ENCODE data around the gene SLC35G4. TPM values are rescaled to one million over a fixed set of nuclear protein-coding genes. Genes with fewer than 3 reads are reported as not detected.
"Not testable (repeated sequence)": the region's sequence is repeated elsewhere in the genome, so short reads cannot be mapped to it uniquely, and the experiment has no call there.

Gene SLC35G4
- total RNA-seq: not detected

GRCh38 chr18:11609488-11609887, at the start of gene SLC35G4:
Gene SLC35G4 (plus strand): TSS chr18:11609596. CDS start chr18:11609596, 0 bp downstream.
- H3K27ac Mint-ChIP-seq; H3K9me3 Mint-ChIP-seq (ENCODE audit: insufficient read depth); H3K36me3 Mint-ChIP-seq (ENCODE audit: low read depth); CTCF ChIA-PET; POLR2A ChIA-PET; H3K4me3 Mint-ChIP-seq; DNase-seq; H3K4me1 Mint-ChIP-seq (ENCODE audit: low read depth); ATAC-seq; H3K27me3 Mint-ChIP-seq (ENCODE audit: low read depth): not testable (repeated sequence)

- no peak for DNase-seq
- ChIA-PET CTCF (interaction anchor here (1.1 kb wide), 1 partner anchor 8 kb away, joined by 6 read pairs; no protein-coding TSS in a partner anchor), POLR2A (no interaction called here)
- Mint-ChIP-seq H3K36me3 (ENCODE audit: low read depth) (no peaks in the 10 kb centered on the region), H3K4me3 (no peak overlapping the region), H3K9me3 (ENCODE audit: insufficient read depth) (no peaks in the 10 kb centered on the region), H3K4me1 (ENCODE audit: low read depth) (no peaks in the 10 kb centered on the region), H3K27ac (no peak overlapping the region), H3K27me3 (ENCODE audit: low read depth) (peaks cover 12% of the 10 kb centered on the region)
- ATAC-seq: no peak
Observed at GRCh38 chr18:11561293-11561692, 48.1 kb upstream of the SLC35G4 start.

- Mint-ChIP-seq H3K36me3 (ENCODE audit: low read depth) (no peaks in the 10 kb centered on the region), H3K9me3 (ENCODE audit: insufficient read depth) (no peaks in the 10 kb centered on the region), H3K27me3 (ENCODE audit: low read depth) (peaks cover 19% of the 10 kb centered on the region), H3K27ac (no peak overlapping the region), H3K4me1 (ENCODE audit: low read depth) (peaks cover 2% of the 10 kb centered on the region), H3K4me3 (no peak overlapping the region)
- no peak for DNase-seq
- ATAC-seq: no peak
- ChIA-PET POLR2A (no interaction called here), CTCF (interaction anchor here (1.4 kb wide), 1 partner anchor 12 kb away, joined by 3 read pairs; no protein-coding TSS in a partner anchor)
Observed at GRCh38 chr18:11565716-11566115, 43.7 kb upstream of the SLC35G4 start.

DNA sequence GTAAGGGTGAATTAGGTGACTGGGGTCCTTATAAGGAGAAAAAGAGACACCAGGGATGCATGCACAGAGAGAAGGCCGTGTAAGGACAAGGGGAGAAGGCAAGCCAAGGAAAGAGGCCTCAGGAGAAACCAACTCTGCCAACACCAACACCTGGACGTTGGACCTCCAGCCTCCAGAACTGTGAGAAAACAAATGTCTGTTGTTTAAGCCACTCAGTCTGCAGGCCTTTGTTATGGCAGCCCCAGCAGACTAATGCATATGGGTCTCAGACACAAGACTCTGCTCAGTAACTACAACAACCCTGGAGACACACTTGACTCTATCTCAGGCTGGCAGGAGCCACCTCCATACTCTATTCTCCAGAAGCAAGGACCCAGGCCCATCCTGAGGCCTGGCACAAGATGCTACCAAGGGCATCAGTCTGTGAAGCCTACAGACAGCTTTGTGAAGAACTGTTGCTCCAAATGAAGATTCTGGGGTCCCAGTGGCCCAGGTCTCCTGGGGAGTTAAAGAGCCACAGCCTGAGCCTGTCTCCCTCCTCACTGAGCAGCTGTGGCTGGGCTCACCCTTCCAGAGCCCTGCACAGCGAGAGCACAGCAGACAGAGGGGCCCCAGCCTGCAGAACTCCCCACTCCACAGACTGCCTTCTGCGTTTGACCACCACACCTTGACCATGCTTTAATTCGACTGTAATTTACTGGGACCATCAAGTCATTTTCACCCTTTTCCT, 43.0 kb upstream of the SLC35G4 start:
- CTCF ChIA-PET: no interaction called here
- H3K36me3 Mint-ChIP-seq (ENCODE audit: low read depth): no peaks in the 10 kb centered on the region
- DNase-seq (no peak), ATAC-seq (no peak)
- H3K27ac Mint-ChIP-seq: no peak overlapping the region
- H3K9me3 Mint-ChIP-seq (ENCODE audit: insufficient read depth): no peaks in the 10 kb centered on the region
- H3K4me3 Mint-ChIP-seq: no peak overlapping the region
- peaks cover 19% of the 10 kb centered on the region for H3K27me3 Mint-ChIP-seq (ENCODE audit: low read depth)
- POLR2A ChIA-PET: no interaction called here
- H3K4me1 Mint-ChIP-seq (ENCODE audit: low read depth): peaks cover 2% of the 10 kb centered on the region

- CTCF ChIA-PET: no interaction called here
- H3K36me3 Mint-ChIP-seq (ENCODE audit: low read depth): no peaks in the 10 kb centered on the region
- ATAC-seq (no peak), DNase-seq (no peak)
- H3K27ac Mint-ChIP-seq: no peak overlapping the region
- no peaks in the 10 kb centered on the region for H3K9me3 Mint-ChIP-seq (ENCODE audit: insufficient read depth)
- H3K27me3 Mint-ChIP-seq (ENCODE audit: low read depth): peaks cover 19% of the 10 kb centered on the region
- peaks cover 2% of the 10 kb centered on the region for H3K4me1 Mint-ChIP-seq (ENCODE audit: low read depth)
- no peak overlapping the region for H3K4me3 Mint-ChIP-seq
- POLR2A ChIA-PET: no interaction called here
Observed at GRCh38 chr18:11567396-11567795, 42.0 kb upstream of the SLC35G4 start.

GRCh38 chr18:11570073-11570588, 39.3 kb upstream of the SLC35G4 start:
- H3K4me1 Mint-ChIP-seq (ENCODE audit: low read depth): peaks cover 2% of the 10 kb centered on the region
- H3K27ac Mint-ChIP-seq: no peak overlapping the region
- H3K27me3 Mint-ChIP-seq (ENCODE audit: low read depth): peaks cover 34% of the 10 kb centered on the region
- no peaks in the 10 kb centered on the region for H3K36me3 Mint-ChIP-seq (ENCODE audit: low read depth)
- H3K4me3 Mint-ChIP-seq: no peak overlapping the region
- CTCF ChIA-PET: interaction anchor here (0.6 to 1.5 kb wide), 6 partner anchors 12 to 185 kb away, joined by 3 to 8 read pairs (median 3); no protein-coding TSS in a partner anchor
- ATAC-seq (no peak), DNase-seq (no peak)
- H3K9me3 Mint-ChIP-seq (ENCODE audit: insufficient read depth): no peaks in the 10 kb centered on the region
- POLR2A ChIA-PET: no interaction called here

DNA sequence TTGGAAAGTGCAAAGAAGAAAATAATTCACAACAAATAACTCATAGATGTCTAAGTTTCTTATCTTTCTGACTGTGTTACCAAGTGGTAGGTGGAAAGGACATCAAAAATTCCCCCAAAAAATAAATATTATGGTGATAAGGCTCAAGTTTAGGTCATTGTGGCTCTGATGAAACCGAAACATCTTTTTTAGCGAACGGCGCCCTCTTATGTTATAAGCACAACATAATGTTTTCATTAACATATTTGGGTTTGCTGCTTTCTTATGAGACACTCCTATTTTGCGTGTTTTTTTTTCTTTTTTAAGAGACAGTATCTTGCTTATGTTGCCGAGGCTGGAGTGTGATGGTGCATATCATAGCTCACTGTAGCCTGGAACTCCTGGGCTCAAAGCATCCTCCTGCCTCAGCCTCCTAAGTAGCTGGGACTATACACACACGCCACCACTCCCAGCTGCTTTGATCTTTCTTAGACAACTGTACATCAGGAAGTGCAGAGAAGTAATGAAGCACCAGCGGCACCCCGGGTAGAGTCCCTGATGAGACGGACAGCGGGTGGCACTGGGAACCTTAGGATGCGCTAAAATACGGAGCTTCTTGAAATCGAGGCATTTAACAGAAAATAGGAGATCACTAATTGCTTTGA, 38.5 kb upstream of the SLC35G4 start:
- CTCF ChIA-PET: interaction anchor here (0.7 to 1.5 kb wide), 7 partner anchors 10 to 186 kb away, joined by 3 to 4 read pairs (median 3); no protein-coding TSS in a partner anchor
- H3K27me3 Mint-ChIP-seq (ENCODE audit: low read depth): peaks cover 34% of the 10 kb centered on the region
- H3K27ac Mint-ChIP-seq: no peak overlapping the region
- ATAC-seq (no peak), DNase-seq (no peak)
- POLR2A ChIA-PET: no interaction called here
- H3K9me3 Mint-ChIP-seq (ENCODE audit: insufficient read depth): no peaks in the 10 kb centered on the region
- H3K4me1 Mint-ChIP-seq (ENCODE audit: low read depth): peaks cover 2% of the 10 kb centered on the region
- no peaks in the 10 kb centered on the region for H3K36me3 Mint-ChIP-seq (ENCODE audit: low read depth)
- no peak overlapping the region for H3K4me3 Mint-ChIP-seq

GRCh38 chr18:11572201-11572600, 37.2 kb upstream of the SLC35G4 start:
- Mint-ChIP-seq H3K4me3 (no peak overlapping the region), H3K36me3 (ENCODE audit: low read depth) (no peaks in the 10 kb centered on the region), H3K27me3 (ENCODE audit: low read depth) (peaks cover 35% of the 10 kb centered on the region), H3K9me3 (ENCODE audit: insufficient read depth) (no peaks in the 10 kb centered on the region), H3K4me1 (ENCODE audit: low read depth) (peaks cover 8% of the 10 kb centered on the region), H3K27ac (no peak overlapping the region)
- ChIA-PET CTCF (no interaction called here), POLR2A (no interaction called here)
- ATAC-seq (no peak), DNase-seq (no peak)

DNA sequence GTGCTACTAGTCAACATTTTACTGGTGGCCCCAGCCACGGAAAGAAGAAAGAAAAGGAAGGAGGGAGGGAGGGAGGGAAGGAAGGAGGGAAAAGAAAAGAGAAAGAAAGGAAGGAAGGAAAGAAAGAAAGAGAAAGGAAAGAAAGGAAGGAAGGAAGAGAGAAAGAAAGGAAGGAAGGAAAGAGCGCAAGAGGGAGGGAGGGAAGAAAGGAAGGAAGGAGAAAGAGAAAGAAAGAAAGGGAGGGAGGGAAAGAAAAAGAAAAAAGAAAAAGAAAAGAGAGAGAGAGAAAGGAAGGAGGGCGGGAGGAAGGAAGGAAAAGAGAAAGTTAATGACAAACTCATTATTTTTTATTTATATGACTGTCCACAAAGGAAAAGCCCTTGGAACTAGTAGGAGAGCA, 34.9 kb upstream of the SLC35G4 start:
- Mint-ChIP-seq H3K4me1 (ENCODE audit: low read depth) (peaks cover 24% of the 10 kb centered on the region), H3K9me3 (ENCODE audit: insufficient read depth) (no peaks in the 10 kb centered on the region), H3K36me3 (ENCODE audit: low read depth) (no peaks in the 10 kb centered on the region), H3K27me3 (ENCODE audit: low read depth) (peaks cover 21% of the 10 kb centered on the region), H3K4me3 (no peak overlapping the region), H3K27ac (no peak overlapping the region)
- ChIA-PET POLR2A (no interaction called here), CTCF (no interaction called here)
- ATAC-seq: no peak
- DNase-seq: no peak

DNA sequence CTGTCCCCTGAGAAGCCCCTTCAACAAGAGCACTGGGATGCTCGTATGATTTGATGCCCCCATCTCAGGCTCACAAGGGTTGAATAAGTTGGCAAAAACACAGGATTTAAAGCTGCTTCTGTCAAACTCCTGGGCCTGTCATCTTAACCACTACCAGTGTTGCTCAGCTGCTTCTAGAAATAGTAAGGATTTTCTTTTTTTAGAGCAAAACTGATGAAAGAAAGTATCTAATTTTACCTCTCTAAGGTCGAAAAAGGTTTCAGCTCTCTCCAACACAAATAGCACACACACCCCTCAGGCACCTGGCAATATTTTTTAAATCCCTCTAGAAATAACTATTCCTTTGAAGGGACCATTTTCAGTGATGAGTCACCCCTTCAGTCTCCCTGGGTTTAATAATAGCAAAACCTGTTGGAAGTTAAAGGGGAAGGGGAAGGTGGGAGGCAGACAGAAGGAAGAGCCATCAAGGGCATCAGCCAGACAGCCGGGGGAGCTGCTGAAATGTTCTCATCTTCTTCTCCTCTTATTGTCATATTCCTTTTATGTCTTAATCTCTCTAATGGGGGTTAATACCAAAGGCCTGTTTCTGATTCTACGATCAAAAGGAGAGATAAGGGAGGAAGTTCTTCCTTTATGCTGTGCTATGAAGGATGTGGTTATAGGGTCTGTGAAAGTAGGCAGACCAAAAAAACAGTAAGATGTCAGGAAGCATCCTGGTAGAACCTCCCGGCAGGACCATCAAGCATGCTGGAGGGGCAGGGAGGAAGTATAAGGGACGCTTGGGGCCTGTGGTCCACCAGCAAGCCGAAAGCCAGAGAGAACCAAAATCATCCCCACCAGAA, 31.9 kb upstream of the SLC35G4 start:
- peaks cover 31% of the 10 kb centered on the region for H3K4me1 Mint-ChIP-seq (ENCODE audit: low read depth)
- no peak for DNase-seq
- ATAC-seq: peak; percentile 47
- H3K9me3 Mint-ChIP-seq (ENCODE audit: insufficient read depth): no peaks in the 10 kb centered on the region
- H3K4me3 Mint-ChIP-seq: no peak overlapping the region
- no peaks in the 10 kb centered on the region for H3K36me3 Mint-ChIP-seq (ENCODE audit: low read depth)
- H3K27me3 Mint-ChIP-seq (ENCODE audit: low read depth): peaks cover 23% of the 10 kb centered on the region
- H3K27ac Mint-ChIP-seq: no peak overlapping the region
- ChIA-PET POLR2A (interaction anchor here (0.6 kb wide), 1 partner anchor 61 kb away, joined by 5 read pairs; no protein-coding TSS in a partner anchor), CTCF (no interaction called here)

DNA sequence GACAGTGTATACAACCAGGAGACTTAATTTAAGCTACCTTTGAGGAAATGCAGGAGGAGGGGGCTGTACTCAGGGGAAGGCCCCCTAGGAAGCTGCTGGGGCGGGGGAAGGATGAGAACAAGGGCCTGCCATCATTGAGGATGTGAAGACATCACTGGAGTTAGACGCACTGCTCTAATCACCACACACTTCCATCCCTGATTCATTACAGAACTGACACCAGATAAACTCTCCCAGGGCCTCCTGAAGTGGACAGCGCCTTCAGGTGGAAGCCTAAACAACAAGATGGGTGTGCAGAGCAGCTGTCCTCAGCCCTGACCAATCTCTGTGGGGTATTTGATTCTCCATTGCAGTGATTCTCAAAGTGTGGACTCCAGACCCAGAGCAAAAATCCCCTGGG, 30.6 kb upstream of the SLC35G4 start:
- ChIA-PET CTCF (no interaction called here), POLR2A (no interaction called here)
- Mint-ChIP-seq H3K27me3 (ENCODE audit: low read depth) (peaks cover 19% of the 10 kb centered on the region), H3K36me3 (ENCODE audit: low read depth) (no peaks in the 10 kb centered on the region), H3K9me3 (ENCODE audit: insufficient read depth) (no peaks in the 10 kb centered on the region), H3K4me1 (ENCODE audit: low read depth) (peaks cover 31% of the 10 kb centered on the region), H3K4me3 (no peak overlapping the region), H3K27ac (no peak overlapping the region)
- ATAC-seq (no peak), DNase-seq (no peak)

GRCh38 chr18:11579916-11580315, 29.5 kb upstream of the SLC35G4 start:
- ChIA-PET POLR2A (no interaction called here), CTCF (interaction anchor here (0.9 kb wide), 1 partner anchor 9 kb away, joined by 3 read pairs; no protein-coding TSS in a partner anchor)
- peaks cover 31% of the 10 kb centered on the region for H3K4me1 Mint-ChIP-seq (ENCODE audit: low read depth)
- H3K36me3 Mint-ChIP-seq (ENCODE audit: low read depth): no peaks in the 10 kb centered on the region
- peaks cover 21% of the 10 kb centered on the region for H3K27me3 Mint-ChIP-seq (ENCODE audit: low read depth)
- H3K9me3 Mint-ChIP-seq (ENCODE audit: insufficient read depth): no peaks in the 10 kb centered on the region
- ATAC-seq: no peak
- no peak overlapping the region for H3K27ac Mint-ChIP-seq
- no peak overlapping the region for H3K4me3 Mint-ChIP-seq
- no peak for DNase-seq
